HG03045 (cell line): Measurements from ENCODE around the gene SLC30A7.
"Not testable (repeated sequence)": the region's sequence is repeated elsewhere in the genome, so short reads cannot be mapped to it uniquely, and the experiment has no call there.

Experiments
- ATAC-seq: cut with Tn5 transposase; IDR thresholded peaks from one replicate; pipeline ENCODE4 v1.9.1; 2021; ENCODE audit warnings: mild to moderate bottlenecking, moderate library complexity; ENCODE audit not compliant: unreplicated experiment

Gene SLC30A7

GRCh38 chr1:100895540-100896480 is at the start of gene SLC30A7:
Gene SLC30A7, plus strand, starts transcription at chr1:100896090. Its CDS starts 173 bp downstream, at chr1:100896263.
- peak; percentile 82 for ATAC-seq

DNA sequence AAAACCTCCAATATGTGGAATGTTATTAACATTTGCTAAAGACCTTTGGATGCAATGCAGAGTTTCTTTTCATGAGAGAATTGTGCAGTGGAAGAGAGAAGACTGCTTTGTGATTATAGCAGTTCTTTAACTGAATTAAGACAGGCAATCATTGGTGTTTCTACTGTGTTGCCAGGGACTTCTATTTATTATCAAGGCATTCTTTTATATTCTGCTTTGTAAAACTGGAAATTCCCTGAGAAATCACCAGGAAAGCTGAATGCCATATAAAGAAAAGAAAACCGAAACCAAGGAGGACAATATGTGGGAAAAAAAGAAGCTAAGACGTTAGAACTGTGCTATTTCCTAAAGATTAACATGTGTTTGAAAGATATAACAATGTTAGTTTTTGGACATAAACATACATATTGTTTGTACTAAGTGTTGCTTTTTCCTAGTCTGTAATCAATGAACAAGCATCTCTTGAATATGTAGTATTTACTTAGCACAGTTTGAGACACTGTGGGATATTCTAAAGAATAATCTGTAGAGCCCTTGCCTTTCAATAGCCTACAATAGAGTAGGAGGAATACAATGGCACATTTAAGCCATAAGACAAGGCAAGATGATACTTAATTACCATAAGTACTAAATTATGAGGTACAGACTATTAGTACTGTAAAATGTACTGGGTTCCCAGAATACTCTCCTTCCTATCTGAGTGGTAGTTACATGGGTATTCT is 48.4 kb upstream of the SLC30A7 start:
- ATAC-seq, result no peak

DNA sequence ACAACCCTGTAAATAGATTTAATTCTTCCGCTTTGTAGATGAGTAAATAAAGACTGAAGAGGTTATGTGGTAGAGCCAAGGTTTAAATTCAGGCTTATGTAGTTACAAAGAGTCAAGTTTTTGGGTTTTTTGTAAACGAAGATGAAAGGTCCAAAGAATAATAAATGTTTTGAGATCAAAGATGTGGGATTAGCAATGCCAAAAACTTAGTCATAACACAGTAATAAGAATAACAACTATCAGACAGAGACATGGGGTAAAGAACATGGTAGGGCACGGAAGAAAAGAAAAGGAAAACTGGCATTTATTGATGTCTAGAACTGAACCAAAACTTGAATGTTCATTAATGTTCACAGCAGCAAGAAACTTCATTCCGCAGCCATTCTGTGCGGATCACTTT is 44.2 kb upstream of the SLC30A7 start:
- ATAC-seq, result no peak

DNA sequence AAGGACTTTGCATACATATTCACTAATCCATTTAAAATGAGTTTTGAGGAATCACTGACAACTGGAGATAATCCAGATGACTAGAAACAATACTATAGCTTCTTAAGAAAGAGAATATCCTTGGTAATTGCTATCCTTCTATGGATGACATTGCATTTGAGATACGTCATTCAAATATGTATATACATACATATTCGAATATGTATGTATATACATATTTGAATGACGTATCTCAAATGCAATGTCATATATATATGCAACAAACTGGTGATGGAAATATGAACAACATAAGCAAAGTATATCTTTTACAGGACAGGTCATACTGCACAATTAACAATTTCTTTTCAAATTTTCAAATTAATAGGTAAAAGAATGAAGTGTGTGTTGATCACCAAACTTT is 42.9 kb upstream of the SLC30A7 start:
- no peak for ATAC-seq

- not testable (repeated sequence) for ATAC-seq
Observed at GRCh38 chr1:100855116-100855515, 40.8 kb upstream of the SLC30A7 start.

GRCh38 chr1:100860397-100860991 is 35.4 kb upstream of the SLC30A7 start:
- no peak for ATAC-seq

DNA sequence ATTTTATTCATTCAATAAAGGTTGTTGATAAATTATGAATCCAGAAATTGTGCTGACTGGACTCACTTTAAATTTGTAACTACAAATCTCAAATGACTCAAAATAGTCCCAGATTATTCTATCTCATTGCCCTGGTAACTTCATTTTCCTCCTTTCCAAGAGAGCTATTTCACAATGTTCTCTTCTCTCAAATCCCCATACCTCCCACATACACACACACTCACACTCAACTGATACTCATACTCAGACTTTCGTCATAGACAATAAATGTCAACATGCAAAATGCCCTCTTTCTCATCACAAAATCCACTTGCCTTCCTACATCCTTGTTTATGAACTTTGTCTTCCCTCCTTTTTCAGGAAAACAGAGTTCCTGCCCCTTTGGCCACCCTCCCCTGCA is 34.5 kb upstream of the SLC30A7 start:
- ATAC-seq, result no peak

GRCh38 chr1:100862591-100862990 is 33.3 kb upstream of the SLC30A7 start:
- ATAC-seq, result no peak

- no peak for ATAC-seq
Observed at GRCh38 chr1:100866041-100866900, 29.6 kb upstream of the SLC30A7 start.

GRCh38 chr1:100866901-100867206 is 29.0 kb upstream of the SLC30A7 start:
- ATAC-seq, result no peak

DNA sequence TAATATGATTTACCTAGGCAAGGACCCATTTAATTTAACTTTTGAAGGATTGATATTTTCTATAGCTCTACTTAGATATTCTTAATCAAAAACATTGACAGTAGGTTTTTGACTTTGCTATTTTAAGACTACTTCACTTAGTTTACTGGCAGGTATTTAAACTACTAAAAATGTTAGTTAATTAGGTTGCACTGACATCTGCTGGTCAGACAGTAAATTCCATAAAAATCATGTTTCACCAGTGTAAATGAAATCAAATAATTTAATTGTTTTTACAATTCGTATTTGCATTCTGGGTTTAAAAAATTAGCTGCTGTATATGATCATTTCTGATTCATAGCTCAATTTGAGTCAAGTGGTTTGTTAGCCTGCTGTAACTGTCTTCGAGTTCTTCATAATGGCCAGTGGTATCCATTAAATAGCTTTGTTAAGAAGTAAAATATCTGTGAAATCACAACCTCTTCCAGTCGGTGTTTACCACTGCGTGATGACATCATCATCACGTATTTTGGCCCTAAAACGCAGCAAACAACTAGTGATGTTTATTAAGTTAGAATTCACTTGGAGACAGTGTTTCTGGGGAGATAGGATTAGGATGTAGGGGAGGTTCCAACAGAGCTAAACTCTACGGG is 27.4 kb upstream of the SLC30A7 start:
- ATAC-seq, result no peak

DNA sequence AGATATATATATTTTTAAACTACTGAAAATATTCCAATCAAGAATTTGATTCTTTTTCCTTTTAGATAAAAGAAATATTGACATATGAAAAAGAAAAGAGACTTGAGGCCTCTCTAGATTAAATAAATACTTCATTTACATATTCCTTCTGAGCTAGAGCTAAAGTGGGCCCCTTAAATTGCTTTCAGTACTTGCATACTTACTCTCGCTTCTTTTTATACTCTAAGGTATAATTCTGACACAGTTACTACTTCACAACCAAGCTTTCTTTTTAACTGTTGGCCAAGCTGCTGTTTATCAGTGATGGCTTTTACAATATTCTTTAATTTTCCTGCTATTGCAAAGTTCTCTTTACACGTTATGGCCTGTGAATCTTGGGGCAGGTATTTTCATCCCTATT is 25.9 kb upstream of the SLC30A7 start:
- ATAC-seq, result no peak

DNA sequence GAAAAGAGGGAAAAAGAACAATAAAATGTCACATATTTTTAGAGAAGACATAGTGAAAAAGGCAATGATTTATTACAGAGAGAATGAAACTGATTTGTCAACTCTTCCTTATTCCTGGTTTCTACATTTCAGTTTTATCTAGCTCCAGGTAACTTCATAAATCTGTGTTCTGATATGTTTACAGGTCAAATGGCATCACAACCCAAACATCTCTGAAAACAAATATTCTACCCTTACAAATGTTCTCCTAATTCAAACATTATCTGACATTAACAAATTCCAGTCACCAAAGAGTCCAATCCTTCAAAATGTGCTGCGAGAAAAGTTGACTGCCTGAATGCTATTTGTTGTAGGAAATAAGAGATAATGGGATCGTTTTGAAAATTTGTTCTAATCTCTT is 21.5 kb upstream of the SLC30A7 start:
- ATAC-seq, result no peak

DNA sequence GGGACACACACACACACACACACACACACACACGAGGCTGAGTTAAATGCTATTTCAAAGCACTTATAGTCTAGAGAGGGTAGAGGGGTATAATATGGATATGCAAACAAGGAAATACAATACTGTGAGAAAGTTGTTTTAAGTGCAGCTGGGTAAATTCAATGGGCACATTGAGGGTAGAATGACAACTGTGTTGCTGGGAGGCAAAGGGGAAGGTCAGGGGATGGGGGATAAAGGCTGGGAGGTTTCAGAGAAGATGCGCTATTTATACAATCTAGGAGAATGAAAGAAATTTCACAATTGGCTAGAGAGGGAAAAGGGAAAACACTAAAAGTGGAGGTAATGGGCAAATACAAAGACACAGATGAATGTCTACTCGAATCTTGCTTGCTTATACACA is 20.7 kb upstream of the SLC30A7 start:
- ATAC-seq, result no peak

DNA sequence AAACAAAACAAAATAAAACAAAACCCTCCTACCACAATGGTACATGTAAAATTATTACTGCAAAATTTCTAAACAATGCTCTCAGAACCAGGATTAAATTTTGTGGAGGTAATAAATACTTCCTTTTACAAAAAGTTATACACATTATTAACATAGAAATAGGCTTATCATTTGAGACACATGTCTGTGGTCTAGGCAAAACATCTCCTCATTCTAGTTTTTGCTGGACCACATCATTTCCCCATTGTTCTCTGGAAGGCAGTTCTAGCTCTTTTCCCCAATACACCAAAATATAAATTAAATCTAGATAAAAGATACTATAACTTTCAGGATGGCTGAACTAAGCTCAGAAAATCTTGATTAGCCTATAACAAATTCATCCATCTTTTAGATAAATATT is 19.6 kb upstream of the SLC30A7 start:
- no peak for ATAC-seq

- ATAC-seq, result no peak
Observed at GRCh38 chr1:100879422-100879821, 16.5 kb upstream of the SLC30A7 start.

DNA sequence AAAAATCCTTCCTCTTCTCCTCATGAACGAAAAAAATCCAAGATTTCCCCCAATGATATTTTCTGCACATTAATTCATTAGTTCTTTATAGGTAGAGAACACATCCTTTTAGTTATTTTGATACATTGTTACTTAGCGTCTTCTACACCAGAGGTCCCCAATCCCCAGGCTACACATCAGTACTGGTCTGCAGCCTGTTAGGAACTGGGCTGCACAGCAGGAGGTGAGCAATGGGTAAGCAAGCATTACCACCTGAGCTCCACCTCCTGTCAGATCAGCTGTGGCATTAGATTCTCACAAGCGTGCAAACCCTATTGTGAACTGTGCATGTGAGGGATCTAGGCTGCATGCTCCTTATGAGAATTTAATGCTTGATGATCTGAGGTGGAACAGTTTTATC is 14.2 kb upstream of the SLC30A7 start:
- no peak for ATAC-seq

GRCh38 chr1:100882698-100883097 is 13.2 kb upstream of the SLC30A7 start:
- ATAC-seq, result no peak

GRCh38 chr1:100883963-100884362 is 11.9 kb upstream of the SLC30A7 start:
- no peak for ATAC-seq

- not testable (repeated sequence) for ATAC-seq
Observed at GRCh38 chr1:100889007-100889406, 6.9 kb upstream of the SLC30A7 start.
